MM.1S (cell line): ENCODE results near the gene YBEY.

Experiments
- DNase-seq: peaks from one replicate; pipeline ENCODE4 v3.0.0-alpha.2; 2015
- H2AFZ ChIP-seq: fragments of 300-600 bp; sonication (generic); 2 replicates; pipeline ENCODE4 v1.6.0; 2016; ENCODE audit warnings: antibody characterized with exemption, low read length
- H3F3A ChIP-seq: fragments of 300-600 bp; sonication (generic); 2 replicates; pipeline ENCODE4 v1.6.1; 2016; ENCODE audit warnings: mild to moderate bottlenecking, antibody characterized with exemption, low read length, moderate library complexity, mixed read lengths; ENCODE audit not compliant: insufficient read depth
- H3K27ac ChIP-seq: fragments of 300-600 bp; sonication (generic); 2 replicates; pipeline ENCODE4 v1.5.1; 2016; ENCODE audit warnings: mild to moderate bottlenecking, low read length
- H3K27me3 ChIP-seq: fragments of 300-600 bp; sonication (generic); replicated peaks from 2 replicates; pipeline ENCODE4 v1.6.0; 2016; ENCODE audit warnings: low read length; ENCODE audit not compliant: insufficient read depth
- H3K36me3 ChIP-seq: fragments of 300-600 bp; sonication (generic); replicated peaks from 2 replicates; pipeline ENCODE4 v1.6.1; 2016; ENCODE audit warnings: mild to moderate bottlenecking, low read length, mixed read lengths; ENCODE audit not compliant: insufficient read depth
- H3K4me1 ChIP-seq: fragments of 300-600 bp; sonication (generic); 2 replicates; pipeline ENCODE4 v1.6.1; 2016; ENCODE audit warnings: low read length, mixed read lengths
- H3K4me2 ChIP-seq: fragments of 300-600 bp; sonication (generic); 2 replicates; pipeline ENCODE4 v1.6.0; 2016; ENCODE audit warnings: low read depth, low read length
- H3K4me3 ChIP-seq: fragments of 300-600 bp; sonication (generic); 2 replicates; pipeline ENCODE4 v1.5.1; 2016; ENCODE audit warnings: low read length, mixed read lengths
- H3K79me2 ChIP-seq: fragments of 300-600 bp; sonication (generic); 2 replicates; pipeline ENCODE4 v1.6.1; 2016; ENCODE audit warnings: mixed run types, low read length, mixed read lengths
- H3K9ac ChIP-seq: fragments of 300-600 bp; sonication (generic); 2 replicates; pipeline ENCODE4 v1.6.1; 2016; ENCODE audit warnings: low read length, mixed read lengths
- H3K9me2 ChIP-seq: fragments of 300-600 bp; sonication (generic); replicated peaks from 2 replicates; pipeline ENCODE4 v1.6.1; 2016; ENCODE audit warnings: mild to moderate bottlenecking, low read length, mixed read lengths; ENCODE audit not compliant: insufficient read depth
- H3K9me3 ChIP-seq: fragments of 300-600 bp; sonication (generic); replicated peaks from 2 replicates; pipeline ENCODE4 v1.6.1; 2016; ENCODE audit warnings: mild to moderate bottlenecking, low read length, mixed read lengths; ENCODE audit not compliant: insufficient read depth
- H4K20me1 ChIP-seq: fragments of 300-600 bp; sonication (generic); 2 replicates; pipeline ENCODE4 v1.6.1; 2016; ENCODE audit warnings: mild to moderate bottlenecking, low read length, moderate library complexity, mixed read lengths; ENCODE audit not compliant: insufficient read depth
- EZH2 ChIP-seq: fragments of 300-600 bp; sonication (generic); optimal IDR thresholded peaks from 2 replicates; pipeline ENCODE3; 2017; ENCODE audit warnings: low read depth, mild to moderate bottlenecking, antibody characterized with exemption, low read length, mixed read lengths
- EZH2phosphoT487 ChIP-seq: fragments of 300-600 bp; sonication (generic); IDR thresholded peaks from 2 replicates; pipeline ENCODE4 v1.6.1; 2018; ENCODE audit warnings: antibody characterized with exemption, low read length
- TF ChIP-seq, protein P1 (sequence below): fragments of 300-600 bp; sonication (generic); IDR thresholded peaks from 2 replicates; pipeline ENCODE4 v1.5.1; 2016; ENCODE audit warnings: antibody characterized with exemption, low read length, mixed read lengths

The YBEY gene

GRCh38 chr21:46255166-46255565 lies 31.0 kb upstream of the YBEY start:
- Histone ChIP-seq H2AFZ (no peak overlapping the region), H3K36me3 (peaks cover 11% of the 10 kb centered on the region; the same call in 1 of the 2 replicates), H3K9ac (no peak overlapping the region), H3K9me3 (no peaks in the 10 kb centered on the region), H4K20me1 (no peaks in the 10 kb centered on the region), H3K27ac (no peak overlapping the region), H3K79me2 (no peaks in the 10 kb centered on the region), H3K4me1 (no peaks in the 10 kb centered on the region), H3K4me2 (no peak overlapping the region), H3K27me3 (no peaks in the 10 kb centered on the region), H3K4me3 (no peak overlapping the region), H3K9me2 (no peaks in the 10 kb centered on the region), H3F3A (no peaks in the 10 kb centered on the region)
- no peak for TF ChIP-seq EZH2phosphoT487
- TF ChIP-seq, protein P1, sequence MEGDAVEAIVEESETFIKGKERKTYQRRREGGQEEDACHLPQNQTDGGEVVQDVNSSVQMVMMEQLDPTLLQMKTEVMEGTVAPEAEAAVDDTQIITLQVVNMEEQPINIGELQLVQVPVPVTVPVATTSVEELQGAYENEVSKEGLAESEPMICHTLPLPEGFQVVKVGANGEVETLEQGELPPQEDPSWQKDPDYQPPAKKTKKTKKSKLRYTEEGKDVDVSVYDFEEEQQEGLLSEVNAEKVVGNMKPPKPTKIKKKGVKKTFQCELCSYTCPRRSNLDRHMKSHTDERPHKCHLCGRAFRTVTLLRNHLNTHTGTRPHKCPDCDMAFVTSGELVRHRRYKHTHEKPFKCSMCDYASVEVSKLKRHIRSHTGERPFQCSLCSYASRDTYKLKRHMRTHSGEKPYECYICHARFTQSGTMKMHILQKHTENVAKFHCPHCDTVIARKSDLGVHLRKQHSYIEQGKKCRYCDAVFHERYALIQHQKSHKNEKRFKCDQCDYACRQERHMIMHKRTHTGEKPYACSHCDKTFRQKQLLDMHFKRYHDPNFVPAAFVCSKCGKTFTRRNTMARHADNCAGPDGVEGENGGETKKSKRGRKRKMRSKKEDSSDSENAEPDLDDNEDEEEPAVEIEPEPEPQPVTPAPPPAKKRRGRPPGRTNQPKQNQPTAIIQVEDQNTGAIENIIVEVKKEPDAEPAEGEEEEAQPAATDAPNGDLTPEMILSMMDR, result no peak
- no peak for TF ChIP-seq EZH2
- DNase-seq, result no peak

- Histone ChIP-seq H3K4me1 (no peaks in the 10 kb centered on the region), H3K79me2 (no peaks in the 10 kb centered on the region), H4K20me1 (no peaks in the 10 kb centered on the region), H3K4me3 (no peak overlapping the region), H3K9me3 (no peaks in the 10 kb centered on the region), H3F3A (no peaks in the 10 kb centered on the region), H3K36me3 (peaks cover 11% of the 10 kb centered on the region), H3K27me3 (no peaks in the 10 kb centered on the region), H3K4me2 (no peak overlapping the region), H2AFZ (no peak overlapping the region), H3K9ac (no peak overlapping the region), H3K27ac (no peak overlapping the region), H3K9me2 (no peaks in the 10 kb centered on the region)
- DNase-seq, result no peak
- no peak for TF ChIP-seq EZH2phosphoT487
- TF ChIP-seq, protein P1, result no peak
- no peak for TF ChIP-seq EZH2
These were observed 30.3 kb upstream of the YBEY start for GRCh38 chr21:46255758-46256337.

- Histone ChIP-seq H3K27ac (no peak overlapping the region), H3K4me1 (no peaks in the 10 kb centered on the region), H3K4me3 (no peak overlapping the region), H3K4me2 (no peak overlapping the region), H3K9me2 (no peaks in the 10 kb centered on the region), H3K36me3 (peaks cover 11% of the 10 kb centered on the region), H3K27me3 (no peaks in the 10 kb centered on the region), H3K9me3 (no peaks in the 10 kb centered on the region), H2AFZ (no peak overlapping the region), H4K20me1 (no peaks in the 10 kb centered on the region), H3F3A (no peaks in the 10 kb centered on the region), H3K79me2 (no peaks in the 10 kb centered on the region), H3K9ac (no peak overlapping the region)
- TF ChIP-seq, protein P1, result no peak
- TF ChIP-seq EZH2phosphoT487 (no peak), EZH2 (no peak)
- no peak for DNase-seq
These were observed 29.6 kb upstream of the YBEY start for GRCh38 chr21:46256501-46256994.
